ENCODE measurements around the gene EMP2.
"Not testable (repeated sequence)": the region's sequence is repeated elsewhere in the genome, so short reads cannot be mapped to it uniquely, and the experiment has no call there.

EMP2 gene, protein sequence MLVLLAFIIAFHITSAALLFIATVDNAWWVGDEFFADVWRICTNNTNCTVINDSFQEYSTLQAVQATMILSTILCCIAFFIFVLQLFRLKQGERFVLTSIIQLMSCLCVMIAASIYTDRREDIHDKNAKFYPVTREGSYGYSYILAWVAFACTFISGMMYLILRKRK

DNA sequence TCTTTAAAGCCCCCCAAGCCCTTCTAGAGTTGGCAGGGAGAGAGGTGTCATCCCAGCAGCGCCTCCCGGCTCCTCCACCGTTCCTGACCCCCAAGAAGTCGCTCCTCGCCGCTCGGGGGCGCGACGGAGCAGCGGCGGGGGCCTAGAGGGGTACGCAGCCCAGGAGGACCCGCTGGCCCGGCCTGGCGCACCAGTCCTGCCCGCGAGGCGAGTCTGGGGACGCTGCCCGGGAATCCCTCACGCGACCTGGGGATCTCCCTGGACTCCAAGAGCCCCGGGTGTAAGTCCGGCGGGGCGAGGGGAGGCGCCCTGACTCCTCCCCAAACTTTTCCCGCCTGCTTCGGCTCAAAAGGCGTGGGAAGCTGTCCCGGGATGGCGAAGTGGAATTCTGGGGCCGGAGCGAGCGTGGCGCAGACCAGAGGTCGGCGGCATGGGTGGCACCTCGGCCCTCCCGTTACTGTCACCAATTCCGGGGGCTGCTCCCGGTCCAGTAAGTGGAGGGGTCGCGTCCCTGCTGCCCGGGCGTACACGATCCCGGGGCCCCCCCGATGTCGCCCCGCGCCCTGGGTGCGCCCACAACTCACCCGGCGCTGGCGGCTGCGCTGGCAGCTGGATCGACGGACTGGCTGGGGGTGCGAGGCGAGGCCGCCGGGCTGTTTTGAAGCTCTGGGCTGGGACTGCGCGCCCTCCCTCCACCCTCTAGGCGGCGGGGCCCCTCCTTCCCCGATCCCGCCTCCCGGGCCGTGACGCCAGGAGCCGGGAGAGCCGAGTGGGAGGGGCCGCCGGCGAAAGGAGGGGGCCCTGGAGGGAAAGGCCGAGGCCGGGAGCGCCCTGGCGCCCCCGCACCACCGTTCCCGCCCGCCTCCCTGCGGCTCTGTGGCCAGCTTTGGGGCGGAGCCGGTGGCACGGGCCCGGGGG lies at the start of gene EMP2:
TSS of gene EMP2 (minus strand) at position 634 of the 918 bp plus-strand sequence. CDS start 32,981 bp downstream, outside the sequence.
- DNase-seq, result no peak

DNA sequence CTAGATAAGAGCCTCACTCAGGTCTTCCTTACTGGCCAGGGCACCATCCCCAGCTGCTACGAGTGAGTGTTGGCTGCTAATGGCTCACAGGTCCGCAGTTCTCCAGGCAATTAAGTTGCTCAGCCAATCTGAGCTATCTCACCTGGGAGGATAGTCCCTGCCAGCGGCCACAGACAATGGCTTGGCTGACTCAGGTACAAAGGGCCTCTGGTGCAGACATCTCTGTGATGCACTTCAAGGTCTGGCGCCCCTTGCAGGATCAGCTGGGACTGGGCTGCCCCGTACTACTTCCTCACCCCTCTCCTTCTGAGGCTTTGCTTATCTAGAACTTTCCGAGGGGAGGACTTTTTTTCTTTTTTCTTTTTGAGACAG lies 49.2 kb upstream of the EMP2 start:
- DNase-seq, result no peak

DNA sequence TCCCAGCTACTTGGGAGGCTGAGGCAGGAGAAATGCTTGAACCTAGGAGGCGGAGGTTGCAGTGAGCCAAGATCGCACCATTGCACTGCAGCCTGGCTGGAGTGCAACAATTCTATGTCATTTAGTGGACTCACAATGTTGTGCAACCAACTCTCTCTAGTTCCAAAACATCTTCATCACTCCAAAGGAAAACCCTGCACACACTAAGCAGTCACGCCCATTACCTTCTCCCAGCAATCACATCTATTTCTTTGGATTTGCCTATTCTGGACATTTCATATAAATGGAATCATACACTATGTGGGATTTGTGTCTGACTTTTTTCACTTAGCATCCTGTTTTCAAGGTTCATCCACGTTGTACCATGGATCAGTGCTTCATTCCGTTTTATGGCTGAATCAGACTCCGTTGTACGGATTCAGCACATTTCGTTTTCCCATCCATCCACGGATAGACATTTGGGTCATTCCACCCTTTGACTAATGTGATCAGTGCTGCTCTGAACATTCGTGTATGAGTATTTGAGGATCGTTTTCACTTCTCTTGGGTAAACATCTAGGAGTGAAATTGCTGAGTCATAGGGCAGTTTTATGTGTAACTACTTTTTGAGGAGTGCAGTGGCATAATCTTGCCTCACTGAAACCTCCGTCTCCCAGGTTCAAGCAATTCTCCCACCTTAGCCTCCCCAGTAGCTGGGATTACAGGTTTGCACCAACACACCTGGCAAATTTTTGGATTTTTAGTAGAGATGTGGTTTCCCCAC lies 45.4 kb upstream of the EMP2 start:
- DNase-seq, result no peak

DNA sequence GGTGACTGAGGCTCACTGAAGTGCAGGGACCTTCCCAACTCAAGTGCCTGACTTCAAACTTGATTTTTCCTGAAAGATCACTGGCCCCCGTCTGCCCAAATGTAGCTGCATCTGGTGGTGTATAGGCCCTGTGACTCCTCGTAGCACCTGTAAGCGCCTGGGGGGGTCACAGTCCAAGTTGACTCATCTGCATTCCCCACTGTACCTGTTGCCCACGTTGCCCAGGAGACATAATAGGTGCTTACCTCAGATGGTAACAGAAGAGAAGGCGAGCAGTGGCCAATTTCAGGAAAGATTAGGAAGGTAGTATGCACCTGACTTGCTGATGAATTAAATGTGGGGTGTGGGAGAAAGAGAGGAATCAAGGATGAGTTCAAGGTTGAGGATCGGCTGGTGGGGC lies 44.1 kb upstream of the EMP2 start:
- DNase-seq, result no peak

DNA sequence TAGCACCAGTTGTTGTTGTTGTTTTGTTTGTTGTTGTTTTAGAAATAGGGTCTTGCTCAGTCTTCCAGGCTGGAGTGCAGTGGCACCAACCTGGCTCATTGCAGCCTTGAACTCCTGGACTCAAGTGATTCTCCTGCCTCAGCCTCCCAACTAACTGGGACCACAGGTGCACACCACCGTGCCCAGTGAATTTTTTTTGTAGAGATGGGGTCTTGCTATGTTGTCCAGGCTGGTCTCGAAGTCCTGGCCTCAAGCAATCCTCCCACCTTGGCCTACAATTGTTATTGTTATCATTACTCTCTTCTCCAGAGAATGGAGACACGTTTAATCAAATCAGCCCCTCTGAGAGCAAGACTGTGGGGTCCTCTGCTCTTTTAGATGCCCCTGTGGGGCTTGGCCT lies 42.7 kb upstream of the EMP2 start:
- no peak for DNase-seq

DNA sequence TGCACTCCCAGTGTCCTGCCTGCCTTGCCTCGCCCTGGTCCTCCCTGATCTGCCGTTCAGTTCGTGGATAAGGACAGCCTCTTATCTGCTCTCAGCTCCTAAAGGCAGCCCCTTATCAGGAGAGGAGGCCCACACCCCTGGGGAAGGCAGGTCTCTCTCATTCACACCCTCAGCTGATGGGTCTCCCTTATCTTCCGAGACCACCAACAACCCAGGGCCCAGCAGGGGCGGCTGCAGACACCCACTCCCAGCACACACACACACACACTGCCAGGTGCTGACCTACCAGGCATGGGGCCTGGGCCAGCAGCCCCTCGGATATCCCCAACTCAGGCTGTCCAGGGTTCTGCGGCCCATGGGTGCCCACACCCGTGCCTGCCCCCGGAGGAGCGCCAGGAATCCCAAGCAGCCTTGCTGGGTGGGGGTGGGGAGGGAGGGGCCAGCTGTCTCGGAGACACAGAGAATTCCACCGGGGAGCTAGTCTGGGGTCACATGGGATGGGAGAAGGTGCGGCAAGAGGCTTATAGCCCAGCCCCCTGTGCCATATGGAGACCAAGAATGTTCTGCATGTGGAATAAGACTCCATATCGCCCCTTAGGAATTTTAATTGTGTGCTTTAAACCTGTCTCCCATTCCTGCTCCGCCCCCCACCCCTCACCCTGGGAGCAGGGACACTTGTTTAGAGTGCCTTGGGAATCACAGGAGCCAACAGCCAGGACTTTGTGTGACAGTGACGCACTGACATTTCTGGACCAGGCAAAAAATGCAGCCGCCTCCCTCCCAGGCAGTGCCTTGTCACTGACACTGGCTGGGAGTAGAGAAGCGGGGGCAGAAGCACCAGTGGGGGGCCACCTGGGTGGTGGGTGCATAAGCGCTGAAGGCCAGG lies 41.9 kb upstream of the EMP2 start:
- DNase-seq, result no peak

DNA sequence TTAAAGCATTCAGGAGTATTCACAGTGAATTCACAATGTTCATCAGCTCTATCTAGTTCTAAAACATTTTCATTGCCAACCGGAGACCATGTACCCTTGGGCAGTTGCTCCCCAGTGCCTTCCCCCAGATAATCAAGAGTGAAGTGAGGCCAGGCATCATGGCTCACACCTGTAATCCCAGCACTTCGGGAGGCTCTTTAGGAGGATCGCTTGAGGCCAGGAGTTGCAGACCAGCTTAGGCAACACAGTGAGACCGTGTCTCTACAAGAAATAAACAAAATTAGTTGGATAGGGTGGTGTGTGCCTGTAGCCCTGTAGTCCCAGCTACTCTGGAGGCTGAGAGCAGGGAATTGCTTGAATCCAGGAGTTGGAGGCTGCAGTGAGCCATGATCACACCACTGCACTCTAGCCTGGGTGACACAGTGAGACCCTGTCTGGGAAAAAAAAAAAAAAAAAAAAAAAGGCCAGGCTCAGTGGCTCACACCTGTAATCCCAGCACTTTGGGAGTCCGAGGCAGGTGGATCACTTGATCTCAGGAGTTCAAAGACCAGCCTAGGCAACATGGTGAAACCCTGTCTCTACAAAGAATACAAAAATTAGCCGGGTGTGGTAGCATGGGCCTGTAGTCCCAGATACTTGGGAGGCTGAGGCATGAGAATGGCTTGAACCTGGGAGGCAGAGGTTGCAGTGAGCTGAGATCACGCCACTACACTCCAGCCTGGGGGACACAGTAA lies 41.0 kb upstream of the EMP2 start:
- DNase-seq, result not testable (repeated sequence)

DNA sequence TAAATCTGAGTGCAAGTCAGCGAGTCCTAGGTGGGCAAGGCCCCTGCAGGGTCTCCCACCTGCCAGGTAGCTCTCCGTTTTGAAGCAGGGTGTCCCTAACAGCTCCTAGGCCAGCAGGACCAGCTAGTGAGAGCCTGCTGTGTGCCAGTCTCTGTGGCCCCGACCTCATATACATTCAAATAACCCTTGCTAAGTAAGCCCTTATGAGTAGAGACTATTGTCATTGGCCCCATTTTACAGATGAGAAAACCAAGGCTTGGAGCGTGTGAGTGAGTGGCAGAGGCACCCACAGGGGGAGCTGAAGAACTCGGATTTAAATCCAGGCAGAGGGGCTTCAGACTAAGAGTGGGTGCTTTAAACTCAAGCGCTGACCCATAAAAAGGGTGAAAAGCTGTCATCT lies 39.7 kb upstream of the EMP2 start:
- DNase-seq, result no peak

DNA sequence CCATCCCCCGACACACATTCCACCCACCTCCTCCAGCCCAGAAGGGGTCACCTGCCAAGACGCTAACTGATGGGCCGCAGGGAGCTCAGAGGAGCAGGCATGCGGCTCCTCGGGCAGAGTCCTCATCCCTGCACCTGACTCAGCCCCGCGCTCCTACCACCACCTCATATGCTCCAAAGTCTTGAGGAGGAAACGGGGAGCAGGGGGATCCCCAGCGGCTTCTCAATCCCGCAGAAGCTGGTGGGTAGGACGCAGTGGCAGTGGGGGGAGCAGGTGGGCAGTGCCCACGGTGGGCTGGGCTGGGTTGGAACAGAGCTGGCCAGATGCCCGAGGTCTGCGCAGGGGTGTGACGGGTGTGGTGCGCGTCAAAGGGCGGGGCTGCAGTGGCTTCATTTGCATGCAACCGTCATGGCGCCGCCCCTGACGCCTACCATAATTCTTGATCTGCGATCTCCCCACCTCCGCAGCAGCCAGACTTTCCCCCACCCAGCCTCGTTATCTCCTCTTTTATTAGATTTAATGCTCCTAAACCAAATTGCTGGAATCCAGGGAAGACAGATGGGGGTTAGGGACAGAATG lies 39.0 kb upstream of the EMP2 start:
- DNase-seq, result peak; percentile 53

DNA sequence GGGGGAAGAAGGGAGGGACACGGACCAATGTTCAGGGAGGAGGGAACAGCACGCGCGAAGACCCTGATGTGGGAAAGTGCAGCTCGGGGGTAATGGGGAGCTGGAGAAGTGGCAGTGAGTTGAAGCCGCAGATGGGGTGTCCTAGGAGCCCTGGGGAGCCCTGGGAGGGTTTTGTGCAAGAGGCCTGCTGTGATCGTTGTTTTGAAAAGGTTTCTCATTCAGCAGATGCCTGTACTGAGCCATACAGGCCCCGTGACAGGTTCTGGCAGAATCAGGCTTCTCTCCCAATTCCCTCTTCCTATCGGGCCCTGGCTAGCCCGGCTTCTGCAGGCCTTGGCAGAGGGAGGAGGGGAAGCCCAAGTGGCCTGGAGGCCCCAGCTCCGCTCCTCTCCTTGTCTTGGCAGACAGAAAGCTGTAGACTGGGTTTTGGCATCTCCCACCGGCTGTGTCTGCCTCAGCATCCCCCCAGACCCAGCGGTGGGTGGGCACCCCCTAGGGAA lies 38.4 kb upstream of the EMP2 start:
- no peak for DNase-seq

DNA sequence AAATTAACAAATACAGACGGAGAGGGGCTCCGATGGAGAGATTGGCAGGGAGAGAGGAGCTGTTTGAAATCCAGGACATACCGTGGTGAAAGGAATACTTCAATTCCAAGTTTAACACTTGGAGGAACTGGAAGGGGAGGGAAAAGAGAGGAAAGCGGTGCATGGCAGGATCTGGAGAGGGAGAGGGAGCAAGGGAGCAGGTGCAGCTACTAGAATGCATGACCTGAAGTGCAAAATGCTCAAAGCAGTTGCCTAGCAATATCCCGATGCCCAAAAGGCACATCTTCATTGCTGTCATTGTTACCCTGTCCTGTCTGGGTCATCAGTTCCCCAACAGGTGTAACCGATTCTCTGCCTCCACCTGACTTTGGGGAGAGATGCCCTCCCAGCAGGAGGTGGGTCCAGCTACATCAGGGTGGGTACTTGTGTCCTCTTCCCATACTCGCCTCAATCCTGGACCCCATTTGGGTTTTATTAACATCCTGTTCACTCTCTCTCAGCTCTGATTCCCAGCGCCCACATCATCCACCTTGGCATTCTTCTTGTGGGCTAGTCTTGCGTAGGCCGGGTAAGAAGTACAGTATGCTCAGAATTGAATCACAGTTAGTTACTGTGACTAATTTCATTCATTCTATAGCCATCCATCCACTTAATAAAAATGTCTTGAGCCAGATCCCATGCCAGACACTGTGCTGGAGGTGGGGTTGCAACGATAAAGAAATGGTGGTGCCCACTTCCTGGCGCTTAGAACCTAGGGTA lies 37.4 kb upstream of the EMP2 start:
- no peak for DNase-seq

DNA sequence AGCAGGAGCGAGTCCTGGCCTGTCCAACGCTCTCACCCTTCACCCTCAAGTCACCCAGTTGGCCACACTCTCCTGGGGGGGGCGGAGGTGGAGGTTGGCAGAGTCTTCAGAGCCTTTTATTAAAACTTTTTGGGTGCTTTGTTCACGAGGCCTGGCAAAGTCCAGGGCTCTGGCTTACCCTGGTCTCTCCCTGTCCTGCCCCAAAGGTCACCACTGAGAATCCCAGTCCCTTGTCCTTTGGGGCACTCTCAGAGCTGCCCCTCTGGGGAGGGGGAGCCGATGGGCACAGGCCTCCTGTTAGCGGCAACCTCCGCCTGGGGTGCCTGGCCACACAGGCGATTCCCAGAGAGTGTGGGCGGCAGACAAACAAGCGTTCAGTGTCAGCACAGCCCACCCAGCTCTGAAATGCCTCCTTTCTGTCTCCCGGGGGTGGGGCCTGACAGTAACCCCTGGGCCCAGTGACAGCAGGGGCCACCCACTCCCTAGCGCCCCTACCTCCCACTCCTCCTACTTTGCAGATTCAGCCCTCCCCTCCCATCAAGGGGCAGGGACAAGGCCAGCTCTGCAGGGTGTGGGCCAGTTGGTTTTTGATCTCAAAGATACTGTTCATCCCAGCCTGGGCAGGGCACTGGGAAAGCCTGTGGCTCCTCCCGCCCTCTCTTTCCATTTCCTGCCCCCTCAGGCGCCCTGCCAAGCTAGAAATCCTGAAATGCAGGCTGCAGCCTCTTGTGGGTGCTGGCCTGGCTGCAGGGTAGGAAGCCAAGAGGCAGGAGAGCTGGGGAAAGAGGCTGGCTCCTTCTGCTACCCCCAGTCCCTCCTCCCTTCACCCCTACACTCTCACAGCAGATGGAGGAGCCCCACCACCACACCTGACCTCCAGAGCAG lies 36.6 kb upstream of the EMP2 start:
- no peak for DNase-seq

DNA sequence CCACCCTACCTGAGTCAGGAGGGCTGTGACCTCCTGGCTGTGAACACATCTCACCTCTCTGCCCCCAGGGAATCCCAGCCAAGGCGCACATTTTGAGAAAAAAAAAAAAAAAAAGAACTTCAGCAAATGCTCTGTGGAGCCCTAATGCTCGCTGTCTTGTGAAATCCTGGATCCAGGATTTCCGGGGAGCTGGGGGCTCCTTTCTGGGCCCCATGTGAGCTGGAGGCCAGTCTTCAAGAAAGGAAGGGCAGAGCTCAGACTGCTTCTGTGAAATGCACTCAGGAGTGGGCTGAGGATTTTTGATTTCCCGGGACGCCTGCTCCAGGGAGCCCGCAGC lies 36.0 kb upstream of the EMP2 start:
- DNase-seq, result no peak

DNA sequence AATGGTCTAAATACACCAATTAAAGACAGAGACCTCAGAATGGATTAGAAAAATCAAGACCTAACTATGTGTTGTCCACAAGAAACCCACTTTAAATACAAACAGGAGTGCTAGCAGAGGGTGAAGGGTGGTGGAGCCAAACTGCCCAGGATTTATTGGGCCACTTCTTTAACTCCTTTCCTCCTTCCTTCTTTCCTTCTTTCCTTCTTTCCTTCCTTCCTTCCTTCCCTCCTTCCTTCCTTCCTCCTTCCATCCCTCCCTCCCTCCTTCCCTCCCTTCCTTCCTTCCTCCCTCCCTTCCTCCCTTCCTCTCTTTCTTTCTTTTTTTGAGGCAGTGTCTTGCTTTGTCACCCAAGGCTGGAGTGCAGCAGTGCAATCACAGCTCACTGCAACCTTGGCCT lies 34.3 kb upstream of the EMP2 start:
- no peak for DNase-seq

DNA sequence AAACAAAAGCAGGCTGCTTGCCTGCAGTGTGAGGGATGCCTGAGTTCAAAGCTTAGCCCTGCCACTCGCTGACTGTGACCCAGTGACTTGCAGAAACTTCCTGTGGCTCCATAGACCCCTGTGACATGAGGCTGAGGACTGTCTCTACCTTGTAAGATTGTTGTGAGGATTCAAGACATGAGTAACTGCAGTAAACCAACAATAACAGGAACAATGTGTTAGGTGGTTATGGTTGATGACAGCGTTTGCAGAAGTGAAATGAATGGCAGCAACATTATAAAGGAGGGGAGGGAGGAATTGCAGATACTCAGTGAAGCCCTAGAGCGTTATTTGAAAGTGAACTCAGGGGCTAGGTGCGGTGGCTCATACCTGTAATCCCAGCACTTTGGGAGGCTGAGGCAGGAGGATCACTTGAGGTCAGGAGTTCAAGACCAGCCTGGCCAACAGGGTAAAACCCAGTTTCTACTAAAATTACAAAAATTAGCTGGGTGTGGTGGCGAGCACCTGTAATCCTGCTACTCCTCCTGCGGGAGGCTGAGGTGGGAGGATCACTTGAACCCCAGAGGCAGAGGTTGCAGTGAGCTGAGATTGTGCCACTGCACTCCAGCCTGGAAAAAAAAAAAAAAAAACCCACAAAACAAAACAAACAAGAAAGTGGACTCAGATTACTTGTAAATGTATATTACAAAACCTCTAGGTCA lies 33.5 kb upstream of the EMP2 start:
- no peak for DNase-seq

DNA sequence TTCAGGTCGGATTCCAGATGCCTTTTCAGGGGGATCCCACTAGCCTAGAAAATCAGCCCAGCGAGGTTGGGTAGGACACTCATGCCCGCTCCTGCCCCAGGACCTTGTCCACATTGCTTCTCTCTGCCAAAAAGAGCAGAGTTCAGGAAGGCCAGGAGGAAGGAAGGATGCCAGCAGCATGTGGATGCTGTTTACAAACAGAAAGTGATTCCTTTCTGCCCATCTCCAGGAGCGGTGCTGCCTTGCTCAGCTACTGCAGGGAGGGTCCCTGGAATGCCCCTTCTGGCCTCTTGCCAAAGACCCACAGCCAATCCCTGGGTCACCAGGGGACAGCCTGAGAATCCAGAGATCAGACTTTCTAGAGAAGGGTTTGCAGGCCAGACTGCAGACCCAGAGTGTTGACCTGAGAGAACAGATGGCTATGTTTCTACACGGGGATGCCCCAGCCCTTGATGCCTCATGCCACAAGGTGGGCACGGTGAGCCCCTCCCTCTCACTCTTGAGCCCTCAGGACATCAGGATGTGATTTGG lies 32.3 kb upstream of the EMP2 start:
- DNase-seq, result no peak

DNA sequence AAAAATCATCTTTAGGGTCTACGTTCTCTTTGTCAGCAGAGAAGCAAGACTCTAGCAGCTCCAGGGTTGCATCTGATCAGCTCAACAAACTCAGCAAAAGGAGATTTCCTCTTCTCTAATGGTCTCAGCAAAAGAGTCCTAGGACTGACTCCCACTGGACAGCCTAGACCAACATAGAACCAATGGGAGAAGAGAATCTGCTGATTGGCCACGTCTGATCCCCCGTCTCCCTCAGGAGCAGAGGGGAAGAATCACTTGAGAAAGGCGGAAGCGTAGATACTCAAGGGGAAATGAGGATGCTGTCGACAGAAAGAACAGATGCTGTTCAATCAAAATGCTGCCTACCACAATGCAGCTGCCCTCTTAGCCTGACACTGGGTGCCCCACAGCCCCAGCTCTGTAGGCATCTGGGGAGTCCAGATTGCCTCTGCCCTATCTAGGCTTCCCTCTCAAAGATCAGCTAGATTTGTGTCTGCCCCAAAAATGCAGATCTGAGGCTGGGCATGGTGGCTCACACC lies 31.5 kb upstream of the EMP2 start:
- no peak for DNase-seq

DNA sequence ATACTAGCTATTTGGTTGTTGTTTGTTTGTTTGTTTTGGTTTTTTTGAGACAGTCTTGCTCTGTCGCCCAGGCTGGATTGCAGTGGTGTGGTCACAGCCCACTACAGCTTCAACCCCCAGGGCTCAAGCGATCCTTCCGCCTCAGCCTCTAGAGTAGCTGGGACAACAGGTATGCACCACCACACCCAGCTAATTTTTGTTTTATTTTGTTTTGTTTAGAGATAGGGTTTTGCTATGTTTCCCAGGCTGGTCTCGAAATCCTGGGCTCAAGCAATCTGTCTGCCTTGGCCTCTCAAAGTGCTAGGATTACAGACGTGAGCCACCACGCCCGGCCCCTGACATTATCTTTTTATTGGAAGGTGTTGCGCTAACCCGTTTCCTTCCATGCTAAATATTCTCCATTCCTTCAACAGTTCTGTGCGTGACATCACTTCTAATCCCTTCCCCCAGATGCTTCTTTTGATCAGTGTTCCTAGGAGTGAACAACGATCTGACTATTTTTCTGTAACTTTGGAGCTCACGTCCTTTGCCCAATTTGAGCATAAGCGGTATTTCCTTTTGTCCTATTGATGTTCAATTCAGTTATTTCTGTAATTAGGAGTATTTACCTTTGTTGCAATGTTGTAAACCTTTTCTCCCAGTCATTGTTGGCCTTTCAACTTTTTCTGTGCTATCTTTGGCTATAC lies 30.2 kb upstream of the EMP2 start:
- DNase-seq, result no peak
